HG03439 (cell line): Measurements from ENCODE around the gene TBCEL.
"Not testable (repeated sequence)": the region's sequence is repeated elsewhere in the genome, so short reads cannot be mapped to it uniquely, and the experiment has no call there.

Experiments used
- ATAC-seq: cut with Tn5 transposase; IDR thresholded peaks from one replicate; pipeline ENCODE4 v1.9.1; 2021; ENCODE audit warnings: mild to moderate bottlenecking, moderate library complexity; ENCODE audit not compliant: unreplicated experiment

The TBCEL gene

GRCh38 chr11:121029153-121029552 is 5.3 kb downstream of the TBCEL start:
- ATAC-seq: no peak

GRCh38 chr11:121029813-121030445 is 6.0 kb downstream of the TBCEL start:
- no peak for ATAC-seq

- ATAC-seq: no peak
These were observed 7.3 kb downstream of the TBCEL start for GRCh38 chr11:121031167-121031566.

GRCh38 chr11:121031648-121032047 is 7.7 kb downstream of the TBCEL start:
- not testable (repeated sequence) for ATAC-seq

DNA sequence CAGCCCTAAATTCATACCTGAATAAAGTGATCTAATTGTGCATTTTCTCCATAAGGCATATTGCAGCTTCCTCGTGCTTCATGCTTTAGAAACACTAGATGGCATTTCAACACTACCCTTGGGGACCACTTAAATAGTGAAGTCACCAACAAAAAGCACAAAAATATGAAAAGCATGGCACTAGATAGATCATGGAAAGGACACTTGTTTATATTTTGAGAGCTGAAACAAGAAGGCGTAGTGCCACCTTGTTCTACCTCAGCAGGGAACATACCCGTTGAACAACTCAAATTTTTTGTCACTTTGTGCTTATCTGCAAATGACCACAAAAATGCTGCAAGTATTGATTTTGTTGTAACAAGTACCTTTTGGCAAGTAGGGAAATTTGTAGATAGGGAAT is 8.6 kb downstream of the TBCEL start:
- no peak for ATAC-seq

GRCh38 chr11:121033635-121034034 is 9.7 kb downstream of the TBCEL start:
- ATAC-seq: no peak

DNA sequence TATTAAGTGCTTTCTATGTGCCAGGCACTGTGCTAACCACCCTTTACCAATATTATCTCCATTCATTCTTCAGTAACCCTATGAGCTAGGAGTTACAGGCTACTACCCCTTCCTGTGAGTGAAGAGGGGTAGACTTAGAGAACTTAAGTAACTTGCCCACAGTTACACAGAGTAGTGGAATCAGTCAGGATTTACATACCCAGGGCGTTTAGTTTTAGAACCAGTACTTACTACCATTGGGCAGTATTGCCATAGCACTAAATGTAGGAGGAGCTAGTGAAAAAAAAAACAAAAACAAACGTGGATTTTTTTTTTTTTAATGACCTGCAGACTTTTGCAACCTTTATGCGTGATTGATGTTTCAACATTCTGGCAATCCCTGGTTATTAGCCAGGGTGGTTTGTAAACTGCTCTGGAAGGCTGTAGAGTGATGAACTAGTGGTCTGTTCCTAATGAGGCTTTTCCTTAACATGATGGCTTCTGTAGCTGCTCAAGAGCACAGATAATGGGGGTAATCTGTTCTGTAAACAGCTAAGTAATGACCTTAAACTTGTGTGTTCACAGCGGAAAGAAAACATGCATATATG is 11.4 kb downstream of the TBCEL start:
- no peak for ATAC-seq

- ATAC-seq: no peak
These were observed 11.9 kb downstream of the TBCEL start for GRCh38 chr11:121035780-121036179.

DNA sequence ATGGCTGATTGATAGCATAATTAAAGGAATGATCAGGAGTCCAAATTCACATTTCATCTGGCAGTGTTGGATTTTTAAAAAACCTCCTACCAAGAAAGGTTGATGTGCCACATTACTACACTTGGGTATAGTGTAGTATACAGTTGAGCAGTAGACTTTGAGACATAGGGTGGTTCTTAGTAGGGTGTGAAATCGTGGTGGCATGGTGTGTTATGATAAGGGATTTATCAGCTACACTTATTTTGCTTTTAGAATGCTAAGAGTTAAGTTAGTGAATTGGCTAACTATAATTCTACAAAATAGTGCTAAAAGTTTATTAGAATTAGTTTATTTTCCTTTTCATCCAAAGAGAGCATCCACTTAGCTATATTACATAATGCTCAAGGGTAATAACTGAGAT is 13.1 kb downstream of the TBCEL start:
- no peak for ATAC-seq

- ATAC-seq: no peak
These were observed 14.9 kb downstream of the TBCEL start for GRCh38 chr11:121038648-121039409.

DNA sequence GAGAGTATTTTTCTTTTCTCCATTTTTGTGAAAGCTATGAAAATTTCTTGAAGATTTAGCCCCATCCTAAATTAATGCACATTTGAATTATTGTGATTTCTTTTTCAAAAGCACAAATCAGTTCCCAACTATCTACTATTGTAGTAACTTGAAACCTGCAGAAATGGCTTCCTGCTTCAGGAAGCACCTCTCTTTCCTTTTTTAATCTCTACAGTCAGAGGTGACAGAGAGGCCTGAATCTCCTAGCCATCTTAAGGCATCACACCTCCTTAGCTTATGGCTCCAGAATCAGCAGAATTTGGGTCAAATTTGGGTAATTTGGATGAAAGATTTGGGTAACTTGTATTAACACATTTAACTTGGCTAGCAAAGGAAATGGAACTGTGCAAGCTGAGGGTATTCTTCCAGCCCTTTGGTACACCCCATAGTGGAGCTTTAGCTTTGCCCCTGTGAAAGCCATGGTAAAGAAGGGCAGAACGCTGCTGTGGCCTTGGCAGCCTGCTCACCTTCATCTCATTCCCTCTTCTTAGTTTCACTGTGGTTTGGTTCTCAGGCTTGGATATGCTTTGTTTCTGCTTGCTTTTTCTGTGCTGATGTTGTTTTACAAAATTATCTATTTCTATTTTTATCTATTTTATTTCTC is 16.2 kb downstream of the TBCEL start:
- ATAC-seq: no peak

GRCh38 chr11:121040614-121041002 is 16.7 kb downstream of the TBCEL start:
- ATAC-seq: no peak

DNA sequence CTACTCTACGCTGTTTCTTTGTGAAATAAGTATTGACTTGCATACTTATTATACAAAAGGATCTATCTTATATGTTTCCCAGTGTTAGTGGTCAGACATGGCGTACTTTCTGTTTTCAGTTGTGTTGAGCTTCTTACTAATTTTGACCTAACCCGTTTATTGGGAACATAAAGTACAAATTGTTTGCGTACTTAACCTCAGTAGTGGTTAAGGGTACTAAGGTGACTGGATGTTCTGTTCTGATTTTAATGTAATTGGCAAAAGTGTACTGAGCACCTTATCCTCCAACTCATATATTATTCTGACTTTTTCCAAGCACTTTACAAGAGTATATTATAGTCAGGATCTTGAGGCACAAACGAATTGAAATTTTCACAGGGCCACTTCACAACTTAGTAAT is 17.2 kb downstream of the TBCEL start:
- no peak for ATAC-seq

DNA sequence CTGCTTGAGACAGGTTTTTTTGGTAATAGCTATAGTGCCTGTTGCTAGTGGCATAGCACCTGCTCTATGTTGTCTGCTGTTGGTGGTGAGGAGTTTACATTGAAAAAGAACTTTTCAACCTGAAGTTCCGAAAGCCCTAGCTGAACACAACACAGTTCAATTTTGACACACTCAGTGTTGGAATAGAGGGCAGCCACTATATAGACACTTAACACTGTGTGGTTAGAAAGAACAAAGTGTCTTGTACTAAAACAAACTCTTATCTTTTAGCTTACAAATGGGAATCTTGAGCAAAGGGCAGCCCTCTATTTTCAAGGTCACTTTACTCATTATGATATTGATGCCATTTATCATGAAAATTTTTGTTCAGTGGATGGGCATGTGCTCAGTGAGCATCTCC is 18.4 kb downstream of the TBCEL start:
- no peak for ATAC-seq

DNA sequence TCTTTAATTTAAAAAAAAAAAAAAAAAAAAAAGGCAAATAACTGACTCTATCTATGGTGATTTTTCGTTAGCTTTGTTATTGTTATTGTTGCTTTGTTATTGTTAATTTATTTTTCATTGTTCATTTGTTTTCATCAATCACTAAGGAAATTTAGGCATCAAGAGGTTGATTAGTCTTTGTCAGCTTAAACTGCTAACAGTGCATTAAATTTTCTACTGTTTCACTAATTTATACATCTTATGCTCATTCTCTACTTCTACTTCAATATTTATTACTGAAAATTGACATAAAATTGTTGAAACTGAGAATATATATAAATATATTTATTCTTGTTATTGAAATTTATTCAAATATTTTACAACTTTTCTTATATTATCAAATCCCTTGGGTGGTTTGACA is 24.0 kb downstream of the TBCEL start:
- ATAC-seq: no peak

- ATAC-seq: no peak
These were observed 24.7 kb downstream of the TBCEL start for GRCh38 chr11:121048464-121049233.

- no peak for ATAC-seq
These were observed 29.3 kb downstream of the TBCEL start for GRCh38 chr11:121053244-121053643.

DNA sequence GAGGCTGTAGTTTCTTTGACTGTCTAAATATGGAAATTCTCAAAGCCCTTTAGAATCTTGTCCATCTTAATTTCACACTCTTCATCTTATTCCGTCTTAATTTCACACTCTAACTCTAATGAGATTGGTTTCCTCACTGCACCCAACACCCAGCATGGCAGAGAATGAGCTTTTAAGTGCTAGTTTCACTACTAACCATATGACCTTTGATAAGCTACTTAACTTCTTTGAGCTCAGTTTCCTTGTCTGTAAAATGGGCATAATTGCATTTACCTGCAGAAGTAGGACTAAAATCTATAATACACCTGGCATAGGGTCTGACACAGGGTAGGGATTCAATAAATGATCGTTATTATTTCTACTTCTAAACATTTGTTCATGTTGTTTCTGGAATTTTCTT is 30.4 kb downstream of the TBCEL start:
- no peak for ATAC-seq

DNA sequence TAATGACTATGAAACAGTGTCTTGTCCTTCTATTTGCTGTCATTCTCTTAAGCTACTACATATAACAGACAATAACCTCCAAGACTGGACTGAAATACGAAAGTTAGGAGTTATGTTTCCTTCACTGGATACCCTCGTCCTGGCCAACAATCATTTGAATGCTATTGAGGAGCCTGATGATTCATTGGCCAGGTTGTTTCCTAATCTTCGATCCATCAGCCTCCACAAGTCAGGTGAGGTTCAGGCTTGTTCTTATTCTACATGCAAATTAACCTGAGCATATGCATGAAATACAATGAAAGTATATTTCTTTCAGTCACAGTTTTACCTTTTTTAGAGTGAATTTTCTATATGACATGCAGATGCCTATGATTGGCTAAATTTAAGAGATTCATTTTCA is 31.2 kb downstream of the TBCEL start:
- ATAC-seq: no peak

DNA sequence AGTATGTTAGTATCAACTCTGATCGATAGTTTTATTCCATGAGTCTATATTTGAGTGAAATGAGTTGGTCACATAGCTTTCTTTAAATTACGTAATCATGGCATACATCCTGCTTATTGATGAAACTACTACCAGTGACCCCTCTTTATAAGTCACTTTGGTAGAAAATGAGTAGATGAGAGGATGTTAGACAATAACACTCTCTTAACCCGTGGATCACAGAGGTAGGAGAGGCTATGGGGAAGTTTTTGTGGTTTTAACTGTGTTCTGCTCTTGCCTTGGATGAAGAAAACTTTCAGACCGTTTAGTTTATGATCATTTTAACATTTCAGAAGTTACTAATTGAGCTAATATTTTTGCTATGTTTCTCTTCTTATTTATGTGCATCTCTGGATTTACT is 34.0 kb downstream of the TBCEL start:
- no peak for ATAC-seq

DNA sequence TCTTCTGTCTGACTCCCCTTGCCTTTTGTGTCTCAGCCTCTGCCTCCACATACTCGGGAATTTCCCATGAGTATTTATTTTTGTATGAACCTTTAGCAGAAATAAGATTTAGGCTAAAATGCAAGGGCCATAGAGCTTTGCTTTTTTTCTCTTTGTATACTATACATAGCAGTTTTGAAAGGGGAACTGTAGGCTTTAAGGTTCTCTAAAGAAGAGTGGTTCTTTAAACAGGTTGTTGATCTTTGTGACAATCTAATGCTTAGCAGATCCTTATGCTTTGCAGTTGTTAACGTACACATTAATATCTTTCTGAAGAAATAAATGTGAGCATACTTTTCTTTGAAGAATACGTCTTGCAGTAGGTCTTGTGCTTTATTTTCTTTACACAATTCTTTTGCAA is 35.0 kb downstream of the TBCEL start:
- ATAC-seq: no peak
